Thymus (tissue), 11 donors: Measurements from ENCODE around the gene PARD3B. TPM values are rescaled to one million over a fixed set of nuclear protein-coding genes. Genes with fewer than 3 reads are reported as not detected.

ENCODE experiments used
- DNase-seq, 9 donors: peaks; one replicate each; pipeline ENCODE4 v3.0.0-alpha.2; 2013; ENCODE audit warnings: low spot score in 9 of 9, low read depth in 6 of 9, missing footprints in 1 of 9
- H3K27ac ChIP-seq, 2 donors: one replicate each; pipeline ENCODE4 v1.5.1; 2013; ENCODE audit warnings: control low read depth in 1 of 2, low read depth in 1 of 2, low read length in 1 of 2, mild to moderate bottlenecking in 1 of 2, moderate library complexity in 1 of 2
- H3K27me3 ChIP-seq, 2 donors: one replicate each; pipeline ENCODE4 v1.5.1; 2013; ENCODE audit warnings: low read length in 1 of 2; ENCODE audit not compliant: control insufficient read depth in 2 of 2, insufficient read depth in 1 of 2
- H3K36me3 ChIP-seq, 2 donors: one replicate each; pipeline ENCODE4 v1.5.1; 2013; ENCODE audit warnings: low read length in 1 of 2, mild to moderate bottlenecking in 1 of 2, moderate library complexity in 1 of 2; ENCODE audit not compliant: control insufficient read depth in 2 of 2, insufficient read depth in 2 of 2
- H3K4me1 ChIP-seq, 2 donors: one replicate each; pipeline ENCODE4 v1.5.1; 2013; ENCODE audit warnings: low read length in 2 of 2; ENCODE audit not compliant: control insufficient read depth in 2 of 2, insufficient read depth in 2 of 2
- H3K4me3 ChIP-seq, 2 donors: one replicate each; pipeline ENCODE4 v1.5.1; 2013; ENCODE audit warnings: low read length in 2 of 2, control low read depth in 1 of 2, mild to moderate bottlenecking in 1 of 2
- H3K9me3 ChIP-seq, 2 donors: one replicate each; pipeline ENCODE4 v1.5.1; 2013; ENCODE audit warnings: low read length in 1 of 2, mild to moderate bottlenecking in 1 of 2; ENCODE audit not compliant: control insufficient read depth in 2 of 2, insufficient read depth in 1 of 2
- WGBS: extraction: QIAGEN DNeasy Blood & Tissue Kit; methylation state at CpG from one replicate; pipeline ENCODE4 v1.1.7; 2013; 5-methylcytosine and 5-hydroxymethylcytosine counted together
- polyA plus RNA-seq: library from polyadenylated mRNA; stranded (reverse); fragments of 200-250 nt; gene quantifications from one replicate; pipeline ENCODE4 v1.2.3, GENCODE V29; 2013
- total RNA-seq: library from RNA; stranded (reverse); fragments of 120-200 nt; gene quantifications from one replicate; pipeline ENCODE4 v1.2.4, GENCODE V29; 2013
- donor health status: healthy.

PARD3B gene
- total and polyA plus RNA-seq, 2 donors = 1.0 to 2.4 TPM

DNA sequence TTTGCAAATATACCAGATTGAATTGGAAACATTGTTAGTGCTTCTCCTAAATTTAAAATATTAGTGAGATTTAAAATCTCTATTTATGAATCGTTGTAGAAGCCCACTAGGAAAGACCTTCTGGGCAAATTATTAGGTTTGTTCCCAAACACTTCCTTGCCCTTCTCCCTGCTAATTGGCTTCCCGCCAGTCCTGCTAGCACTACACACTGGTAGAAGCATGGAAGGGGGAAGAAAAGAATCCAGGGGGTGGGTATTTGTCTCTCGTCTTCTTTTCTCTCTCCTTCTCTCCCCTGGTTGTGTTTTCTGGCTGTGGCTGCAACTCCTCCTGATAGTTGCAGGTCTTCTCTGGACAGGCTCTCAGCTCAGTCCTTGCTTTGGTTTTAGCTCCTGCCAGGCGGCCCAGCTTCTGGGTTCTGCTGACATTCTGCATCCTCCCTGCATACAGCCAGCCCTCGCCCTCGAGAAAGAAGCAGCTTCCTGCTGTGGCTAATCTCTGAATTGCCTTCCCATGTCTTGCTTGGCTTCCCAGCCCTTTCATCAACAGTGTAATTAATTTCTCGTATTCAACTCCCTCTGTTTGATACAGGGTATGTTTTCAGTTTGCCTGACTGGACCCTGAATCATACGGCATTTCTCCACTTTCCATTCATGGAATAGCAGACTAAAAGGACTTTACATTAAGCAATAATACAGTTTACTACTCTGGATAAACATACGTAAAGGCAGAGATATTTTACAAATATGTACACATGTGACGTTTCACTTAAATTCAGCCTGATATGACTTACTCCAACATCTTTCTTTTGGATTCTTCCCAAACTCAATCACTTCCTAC, 6.9 kb upstream of the PARD3B start:
- no peaks in the 10 kb centered on the region for H3K36me3 ChIP-seq
- H3K4me1 ChIP-seq = no peaks in the 10 kb centered on the region
- H3K9me3 ChIP-seq = no peaks in the 10 kb centered on the region
- no peak for DNase-seq
- 82% methylated on average over 10 of the region's 10 CpGs for WGBS
- H3K27ac ChIP-seq = no peak overlapping the region
- no peak overlapping the region for H3K4me3 ChIP-seq
- peaks cover 0 to 2% of the 10 kb centered on the region in 2 donors for H3K27me3 ChIP-seq

DNA sequence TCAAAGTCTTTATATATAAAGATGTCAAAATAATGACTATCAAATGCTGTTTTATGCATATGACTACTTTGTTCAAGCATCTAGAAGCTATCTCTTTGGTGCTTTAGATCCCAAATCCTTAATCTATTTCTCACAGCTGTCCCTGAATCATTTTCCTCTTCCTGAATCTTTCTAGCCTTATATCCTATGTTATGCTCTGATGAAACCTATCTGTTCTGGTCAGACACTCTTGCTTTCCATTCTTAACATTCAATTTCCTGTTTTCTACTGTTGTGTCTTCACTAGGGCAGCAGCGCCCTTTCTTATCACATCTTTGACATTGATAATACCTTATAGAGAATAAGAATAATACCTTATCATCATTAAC, 6.3 kb upstream of the PARD3B start:
- WGBS = 96% methylated on average over 1 of the region's 1 CpG
- DNase-seq = no peak
- no peaks in the 10 kb centered on the region for H3K9me3 ChIP-seq
- H3K27me3 ChIP-seq = peaks cover 0 to 8% of the 10 kb centered on the region in 2 donors
- no peaks in the 10 kb centered on the region for H3K36me3 ChIP-seq
- H3K4me1 ChIP-seq = no peaks in the 10 kb centered on the region
- no peak overlapping the region for H3K4me3 ChIP-seq
- H3K27ac ChIP-seq = no peak overlapping the region

- WGBS = 94% methylated on average over 2 of the region's 2 CpGs
- Histone ChIP-seq H3K4me1 (peaks cover 0 to 5% of the 10 kb centered on the region in 2 donors), H3K9me3 (no peaks in the 10 kb centered on the region), H3K27ac (no peak overlapping the region), H3K36me3 (no peaks in the 10 kb centered on the region), H3K4me3 (no peak overlapping the region), H3K27me3 (peaks cover 22 to 35% of the 10 kb centered on the region in 2 donors)
- DNase-seq = no peak
These were observed 3.6 kb upstream of the PARD3B start for GRCh38 chr2:204541637-204542036.

DNA sequence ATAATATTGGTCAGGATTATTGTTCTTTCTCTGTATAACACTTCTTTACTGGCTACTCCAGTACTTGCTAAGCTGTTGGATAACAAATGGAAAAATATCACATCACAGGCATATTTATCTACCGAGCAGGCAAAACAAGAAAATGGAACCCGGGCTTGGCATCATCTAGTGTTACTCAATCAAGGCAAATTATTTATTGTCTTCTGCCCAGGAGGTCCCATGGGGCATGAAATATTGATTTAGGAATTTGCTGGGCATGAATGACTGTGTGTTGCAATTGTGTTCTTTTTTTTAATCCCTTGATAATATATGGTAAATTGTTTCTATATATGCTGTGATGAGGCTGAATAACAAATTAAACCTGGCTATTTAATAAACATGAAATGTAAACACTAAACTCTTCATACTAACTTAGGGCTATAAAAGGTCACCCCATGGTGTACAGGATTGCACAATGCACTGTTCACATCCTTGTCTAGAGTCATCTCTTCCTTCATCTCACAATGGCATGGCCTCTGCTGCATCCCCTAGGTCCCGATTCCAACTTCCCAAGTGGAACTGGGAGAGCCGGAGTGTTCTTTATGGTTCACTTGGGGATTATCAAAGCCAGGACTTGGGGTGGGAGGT, 2.2 kb upstream of the PARD3B start:
- H3K4me3 ChIP-seq = no peak overlapping the region
- H3K27me3 ChIP-seq = peaks cover 22 to 38% of the 10 kb centered on the region in 2 donors
- DNase-seq = no peak
- 97% methylated on average over 4 of the region's 4 CpGs for WGBS
- H3K9me3 ChIP-seq = no peaks in the 10 kb centered on the region
- no peaks in the 10 kb centered on the region for H3K36me3 ChIP-seq
- no peak overlapping the region for H3K27ac ChIP-seq
- peaks cover 0 to 5% of the 10 kb centered on the region in 2 donors for H3K4me1 ChIP-seq

GRCh38 chr2:204545861-204546735, 823 bp downstream of the PARD3B start:
- H3K4me1 ChIP-seq = peaks cover 0 to 5% of the 10 kb centered on the region in 2 donors
- no peak overlapping the region for H3K27ac ChIP-seq
- no peaks in the 10 kb centered on the region for H3K9me3 ChIP-seq
- DNase-seq = peak in 1 of 9 donors; percentile 10
- WGBS = 13% methylated on average over 45 of the region's 45 CpGs
- H3K27me3 ChIP-seq = peaks cover 22 to 38% of the 10 kb centered on the region in 2 donors
- H3K4me3 ChIP-seq = peak overlapping the region; percentile 15 to 59
- H3K36me3 ChIP-seq = no peaks in the 10 kb centered on the region

GRCh38 chr2:204550751-204551511, 5.7 kb downstream of the PARD3B start:
- Histone ChIP-seq H3K27me3 (peaks cover 6 to 10% of the 10 kb centered on the region in 2 donors), H3K36me3 (no peaks in the 10 kb centered on the region), H3K9me3 (no peaks in the 10 kb centered on the region), H3K4me1 (no peaks in the 10 kb centered on the region), H3K4me3 (no peak overlapping the region), H3K27ac (no peak overlapping the region)
- WGBS = 92% methylated on average over 3 of the region's 3 CpGs
- DNase-seq = no peak

DNA sequence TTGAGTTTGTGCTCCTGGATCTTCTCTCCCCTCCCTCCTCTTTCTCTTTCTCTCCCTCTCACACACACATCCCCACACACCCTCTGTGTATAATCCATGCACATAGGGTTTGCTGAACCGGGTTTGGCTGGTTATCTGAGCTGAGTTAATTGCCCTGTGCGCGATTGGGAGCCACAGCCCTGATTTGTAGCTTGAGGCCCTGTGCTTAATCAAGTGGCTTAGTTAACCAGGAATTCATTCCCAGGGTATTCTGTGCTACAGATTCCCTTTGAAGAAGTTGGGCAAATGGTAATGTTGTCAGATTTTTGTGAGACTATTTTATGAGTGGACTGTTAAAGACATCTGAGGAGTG, 6.2 kb downstream of the PARD3B start:
- no peak for DNase-seq
- Histone ChIP-seq H3K27me3 (peaks cover under 1 to 4% of the 10 kb centered on the region in 2 donors), H3K4me1 (no peaks in the 10 kb centered on the region), H3K9me3 (no peaks in the 10 kb centered on the region), H3K4me3 (no peak overlapping the region), H3K27ac (no peak overlapping the region), H3K36me3 (no peaks in the 10 kb centered on the region)
- 96% methylated on average over 3 of the region's 3 CpGs for WGBS

DNA sequence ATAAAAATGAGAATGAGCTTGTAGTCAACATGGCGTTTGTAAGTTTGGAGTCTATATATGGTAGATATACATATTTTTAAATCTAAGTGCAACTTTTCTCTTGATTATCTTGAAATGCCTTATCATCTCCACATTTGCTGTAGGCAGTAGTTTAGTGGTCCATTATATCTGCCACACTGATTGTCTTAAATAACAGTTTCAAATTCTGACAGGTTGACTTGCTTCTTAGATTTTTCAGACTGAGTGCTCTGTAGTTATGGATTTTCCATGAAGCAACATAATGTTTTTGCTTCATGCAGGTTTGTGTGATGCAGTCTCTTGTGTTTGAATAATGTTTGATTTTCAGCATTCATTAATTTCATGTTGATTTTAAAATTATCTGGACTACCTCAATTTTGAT, 12.3 kb downstream of the PARD3B start:
- H3K36me3 ChIP-seq = no peaks in the 10 kb centered on the region
- H3K27me3 ChIP-seq = no peaks in the 10 kb centered on the region
- WGBS = 96% methylated on average over 1 of the region's 1 CpG

More for the DNA sequence above, 12.3 kb downstream of the PARD3B start:
- Histone ChIP-seq H3K9me3 (no peaks in the 10 kb centered on the region), H3K4me1 (no peaks in the 10 kb centered on the region), H3K4me3 (no peak overlapping the region), H3K27ac (no peak overlapping the region)
- DNase-seq = no peak
